IMR-90 (cell line): ENCODE data around the gene SLC35G6. TPM values are rescaled to one million over a fixed set of nuclear protein-coding genes. Genes with fewer than 3 reads are reported as not detected.
A peak's percentile ranks its signal among the peaks of the same experiment; 100 is the strongest.

Experiments
- ATAC-seq: fragments of 200-7000 bp; cut with Tn5 transposase; 2 replicates; pipeline ENCODE4 v1.9.1; 2020; ENCODE audit warnings: low read depth, mild to moderate bottlenecking, moderate library complexity
- BruUV-seq: library from RNA; stranded (reverse); fragments of 400-500 nt; replicated peaks from 2 replicates; lab custom pipeline; 2021; lab: Mats Ljungman, UMichigan
- CTCF ChIA-PET: fragments of 300-600 bp; formaldehyde crosslinking; extraction: SDS; loops from one replicate; lab custom pipeline; 2021; ENCODE audit warnings: antibody characterized with exemption; lab: Yijun Ruan, JAX
- POLR2A ChIA-PET: fragments of 300-600 bp; sonication (Branson Sonifier 250); formaldehyde crosslinking; loops from one replicate; lab custom pipeline; 2022; ENCODE audit warnings: antibody characterized with exemption; ENCODE audit not compliant: unreplicated experiment; lab: Charles Lee
- DNase-seq: peaks from one replicate; pipeline ENCODE4 v3.0.0; 2013
- H2AFZ ChIP-seq: replicated peaks from 2 replicates; pipeline ENCODE3; 2013; ENCODE audit warnings: low read length, mild to moderate bottlenecking; ENCODE audit not compliant: poor library complexity
- H2AK5ac ChIP-seq: 2 replicates; pipeline ENCODE4 v1.6.1; 2013; ENCODE audit warnings: low read depth, low read length, inconsistent platforms
- H2AK9ac ChIP-seq: replicated peaks from 2 replicates; pipeline ENCODE3; 2013; ENCODE audit warnings: mild to moderate bottlenecking, low read depth, low read length, moderate library complexity; ENCODE audit not compliant: poor library complexity
- H2BK120ac ChIP-seq: 2 replicates; pipeline ENCODE4 v1.6.1; 2013; ENCODE audit warnings: low read depth, low read length, inconsistent platforms
- H2BK15ac ChIP-seq: 3 replicates; pipeline ENCODE4 v1.6.1; 2013; ENCODE audit warnings: low read depth, low read length, inconsistent platforms
- H2BK20ac ChIP-seq: 2 replicates; pipeline ENCODE4 v1.6.1; 2013; ENCODE audit warnings: low read depth, mild to moderate bottlenecking, inconsistent platforms, low read length, moderate library complexity
- H2BK5ac ChIP-seq: 2 replicates; pipeline ENCODE4 v1.6.1; 2013; ENCODE audit warnings: mild to moderate bottlenecking, low read depth, low read length, inconsistent platforms; ENCODE audit not compliant: poor library complexity, severe bottlenecking
- H3K14ac ChIP-seq: replicated peaks from 2 replicates; pipeline ENCODE4 v1.6.1; 2013; ENCODE audit warnings: low read depth, low read length, inconsistent platforms
- H3K18ac ChIP-seq: 2 replicates; pipeline ENCODE4 v1.6.1; 2013; ENCODE audit warnings: low read depth, low read length, control low read depth
- H3K23ac ChIP-seq: 2 replicates; pipeline ENCODE4 v1.6.1; 2013; ENCODE audit warnings: low read depth, low read length, inconsistent platforms
- H3K27ac ChIP-seq: 2 replicates; pipeline ENCODE4 v1.5.1; 2013; ENCODE audit warnings: mild to moderate bottlenecking, control low read depth, low read length; ENCODE audit not compliant: insufficient read depth
- H3K27me3 ChIP-seq: 2 replicates; pipeline ENCODE4 v1.6.1; 2013; ENCODE audit warnings: low read length; ENCODE audit not compliant: control insufficient read depth, insufficient read depth
- H3K36me3 ChIP-seq: 2 replicates; pipeline ENCODE4 v1.6.1; 2013; ENCODE audit warnings: low read length, mixed read lengths; ENCODE audit not compliant: control insufficient read depth, insufficient read depth
- H3K4ac ChIP-seq: 2 replicates; pipeline ENCODE4 v1.6.1; 2013; ENCODE audit warnings: low read depth, low read length, inconsistent platforms
- H3K4me1 ChIP-seq: 2 replicates; pipeline ENCODE4 v1.6.1; 2013; ENCODE audit warnings: low read length, mixed read lengths; ENCODE audit not compliant: control insufficient read depth, insufficient read depth
- H3K4me2 ChIP-seq: 2 replicates; pipeline ENCODE4 v1.6.1; 2013; ENCODE audit warnings: low read depth, mild to moderate bottlenecking, control low read depth, low read length, moderate library complexity
- H3K4me3 ChIP-seq: 2 replicates; pipeline ENCODE4 v1.5.1; 2013; ENCODE audit warnings: low read depth, mild to moderate bottlenecking, control low read depth, low read length, moderate library complexity; ENCODE audit not compliant: insufficient read depth
- H3K56ac ChIP-seq: 2 replicates; pipeline ENCODE4 v1.6.1; 2013; ENCODE audit warnings: low read length, inconsistent platforms; ENCODE audit not compliant: insufficient read depth; ENCODE audit errors: extremely low read depth
- H3K79me1 ChIP-seq, 2 experiments: 2 replicates each; pipeline ENCODE4 v1.6.1; 2013; ENCODE audit warnings: low read length in 2 of 2, inconsistent platforms in 1 of 2, low read depth in 1 of 2
- H3K9ac ChIP-seq: 2 replicates; pipeline ENCODE4 v1.6.1; 2013; ENCODE audit warnings: low read depth, low read length, control low read depth
- H3K9me1 ChIP-seq: 2 replicates; pipeline ENCODE4 v1.6.1; 2013; ENCODE audit warnings: low read length, inconsistent platforms; ENCODE audit not compliant: insufficient read depth
- H3K9me3 ChIP-seq: 2 replicates; pipeline ENCODE4 v1.6.1; 2013; ENCODE audit warnings: low read length; ENCODE audit not compliant: control insufficient read depth, insufficient read depth
- H4K20me1 ChIP-seq: 2 replicates; pipeline ENCODE4 v1.6.1; 2013; ENCODE audit warnings: low read length, inconsistent platforms; ENCODE audit not compliant: insufficient read depth
- H4K5ac ChIP-seq: 2 replicates; pipeline ENCODE4 v1.6.1; 2013; ENCODE audit warnings: mild to moderate bottlenecking, low read depth, low read length, control low read depth
- H4K8ac ChIP-seq, 2 experiments: 2 replicates each; pipeline ENCODE4 v1.6.1; 2013; ENCODE audit warnings: low read depth in 2 of 2, low read length in 2 of 2, control low read depth in 1 of 2, inconsistent platforms in 1 of 2
- H4K91ac ChIP-seq: 2 replicates; pipeline ENCODE4 v1.6.1; 2013; ENCODE audit warnings: low read depth, low read length, inconsistent platforms; ENCODE audit not compliant: insufficient read depth
- BHLHE40 ChIP-seq: fragments of 150-350 bp; IDR thresholded peaks from 2 replicates; pipeline ENCODE4 v1.6.1; 2016; ENCODE audit warnings: mild to moderate bottlenecking, low read depth, low read length
- CEBPB ChIP-seq: IDR thresholded peaks from 2 replicates; pipeline ENCODE4 v1.6.1; 2012; ENCODE audit warnings: low read depth, low read length, improper control_type of control experiment
- CHD1 ChIP-seq: IDR thresholded peaks from 2 replicates; pipeline ENCODE4 v1.6.1; 2012; ENCODE audit warnings: low read depth, low read length, improper control_type of control experiment
- CTCF ChIP-seq: conservative IDR thresholded peaks from 2 replicates; pipeline ENCODE4 v1.5.1; 2012; ENCODE audit warnings: mild to moderate bottlenecking, low read depth, low read length, improper control_type of control experiment
- ELK1 ChIP-seq: fragments of 150-350 bp; IDR thresholded peaks from 2 replicates; pipeline ENCODE4 v1.6.1; 2016; ENCODE audit warnings: low read depth, mild to moderate bottlenecking, low read length, moderate library complexity, borderline replicate concordance
- FOS ChIP-seq: fragments of 150-350 bp; IDR thresholded peaks from 2 replicates; pipeline ENCODE4 v1.6.1; 2016; ENCODE audit warnings: low read depth, low read length
- MAFK ChIP-seq: IDR thresholded peaks from 2 replicates; pipeline ENCODE4 v1.6.1; 2012; ENCODE audit warnings: low read depth, low read length, improper control_type of control experiment
- MAZ ChIP-seq: IDR thresholded peaks from 2 replicates; pipeline ENCODE4 v1.6.1; 2012; ENCODE audit warnings: low read depth, mild to moderate bottlenecking, low read length, improper control_type of control experiment, moderate library complexity, borderline replicate concordance
- NFE2L2 ChIP-seq: fragments of 150-350 bp; IDR thresholded peaks from 2 replicates; pipeline ENCODE4 v1.6.1; 2016; ENCODE audit warnings: low read depth, mild to moderate bottlenecking, low read length
- POLR2A ChIP-seq: IDR thresholded peaks from 2 replicates; pipeline ENCODE4 v1.6.1; 2012; ENCODE audit warnings: mild to moderate bottlenecking, low read depth, low read length
- RCOR1 ChIP-seq: IDR thresholded peaks from 2 replicates; pipeline ENCODE4 v1.6.1; 2012; ENCODE audit warnings: mild to moderate bottlenecking, low read length, improper control_type of control experiment; ENCODE audit not compliant: insufficient replicate concordance
- SMC3 ChIP-seq: fragments of 150-350 bp; IDR thresholded peaks from 2 replicates; pipeline ENCODE4 v1.6.1; 2016; ENCODE audit warnings: low read depth, mild to moderate bottlenecking, antibody characterized with exemption, low read length, moderate library complexity
- USF2 ChIP-seq: fragments of 150-350 bp; IDR thresholded peaks from 2 replicates; pipeline ENCODE4 v1.6.1; 2017; ENCODE audit warnings: mild to moderate bottlenecking, antibody characterized with exemption, low read length, low read depth
- WGBS, 2 experiments: methylation state at CpG; one replicate each; pipeline versions ENCODE4 v1.1.5 to v1.1.7; 2013; ENCODE audit warnings: missing lambda C conversion rate in 2 of 2; ENCODE audit not compliant: insufficient read length in 1 of 2; ENCODE audit errors: extremely low coverage in 2 of 2; 5-methylcytosine and 5-hydroxymethylcytosine counted together
- dilution Hi-C: fragments of 300-500 bp; cut with HindIII; formaldehyde crosslinking; loops from one replicate; pipeline ENCODE4 v1.14.3; 2018; ENCODE audit warnings: low sequenced_read_pairs; ENCODE audit not compliant: unreplicated experiment
- in situ Hi-C: fragments of 300-500 bp; cut with MboI; formaldehyde crosslinking; loops from 3 replicates; pipeline ENCODE4 v1.14.3; 2019; ENCODE audit warnings: low sequenced_read_pairs, inconsistent platforms, mixed read lengths
- intact Hi-C: fragments of 100-400 bp; cut with micrococcal nuclease; formaldehyde crosslinking; loops from 2 replicates; pipeline ENCODE4 v1.10.0; 2022
- polyA plus RNA-seq, 3 experiments: library from polyadenylated mRNA; depleted of rRNA; stranded (reverse); fragments of >200 nt; gene quantifications; 2 replicates each; pipeline ENCODE4 v1.2.3, GENCODE V29; 2012; ENCODE audit warnings: low replicate concordance in 1 of 3
- total RNA-seq: library from RNA; depleted of rRNA; stranded (reverse); fragments of >200 nt; gene quantifications from 2 replicates; pipeline ENCODE4 v1.2.3, GENCODE V29; 2012

SLC35G6 gene
- total and polyA plus RNA-seq, 2 of the 4 experiments (the other 2 are of a cell fraction): not detected

- in situ Hi-C loops (no loop called here), intact Hi-C loops (loop anchor here (2.0 kb wide), 1 partner anchor 128 kb away; no protein-coding TSS in a partner anchor), dilution Hi-C loops (no loop called here)
- Histone ChIP-seq H3K9ac (peak overlapping the region; percentile 94), H3K4ac (peak overlapping the region; percentile 93), H3K27ac (peak overlapping the region; percentile 91), H3K4me1 (peaks cover 26% of the 10 kb centered on the region), H2BK5ac (peak overlapping the region; percentile 86), H3K9me1 (peaks cover 25% of the 10 kb centered on the region), H3K27me3 (no peaks in the 10 kb centered on the region), H3K56ac (peak overlapping the region; percentile 84), H2BK120ac (peak overlapping the region; percentile 71), H3K36me3 (peaks cover 5% of the 10 kb centered on the region; the same call in 1 of the 2 replicates), H4K8ac (peak overlapping the region; percentile 55 to 73; a peak in 3 of 4 replicates), H3K79me1 (peaks cover 5 to 72% of the 10 kb centered on the region in 2 experiments; a peak in 3 of 4 replicates), H4K91ac (peak overlapping the region; percentile 94), H2AK5ac (peak overlapping the region; percentile 85), H3K9me3 (no peaks in the 10 kb centered on the region), H3K4me2 (peak overlapping the region; percentile 85), H2AFZ (peak overlapping the region; percentile 88), H2BK20ac (peak overlapping the region; percentile 48; the same call in 1 of the 2 replicates), H3K4me3 (peak overlapping the region; percentile 76), H2AK9ac (peak overlapping the region; percentile 98), H2BK15ac (peak overlapping the region; percentile 31; the same call in 1 of the 3 replicates), H4K20me1 (peaks cover 53% of the 10 kb centered on the region), H3K18ac (peak overlapping the region; percentile 83), H3K14ac (peak overlapping the region; percentile 74), H3K23ac (peak overlapping the region; percentile 81), H4K5ac (peak overlapping the region; percentile 88)
- peak; percentile 22 for ATAC-seq
- WGBS, 2 experiments: 31% methylated on average over 18 of the region's 40 CpGs; no CpG with 5 or more reads in 1 of the 2 experiments
- no TSS peak for BruUV-seq
- CTCF ChIA-PET: no interaction called here
- DNase-seq: peak; percentile 18
- POLR2A ChIA-PET: interaction anchor here (0.6 to 1.0 kb wide), 5 partner anchors 18 to 1001 kb away, joined by 3 to 8 read pairs (median 4); partner anchors contain the start of gene CHRNB1
- TF ChIP-seq USF2: no peak
- TF ChIP-seq CHD1: no peak
- peak; percentile 9 for TF ChIP-seq RCOR1
- TF ChIP-seq POLR2A: peak; percentile 41; the same call in 1 of the 2 replicates
- TF ChIP-seq ELK1: no peak
- no peak for TF ChIP-seq BHLHE40
- no peak for TF ChIP-seq SMC3
- TF ChIP-seq NFE2L2: no peak
- no peak for TF ChIP-seq CTCF
- TF ChIP-seq FOS: no peak
- no peak for TF ChIP-seq MAFK
- peak; percentile 62 for TF ChIP-seq MAZ
- no peak for TF ChIP-seq CEBPB
Observed at GRCh38 chr17:7478276-7479212, 2.7 kb upstream of the SLC35G6 start.
